Measurements from ENCODE around the gene SH3GL1. TPM values are rescaled to one million over a fixed set of nuclear protein-coding genes. Genes with fewer than 3 reads are reported as not detected.

Gene SH3GL1
- total RNA-seq, 2 experiments from 2014 or later, result 39.3 to 40.9 TPM

DNA sequence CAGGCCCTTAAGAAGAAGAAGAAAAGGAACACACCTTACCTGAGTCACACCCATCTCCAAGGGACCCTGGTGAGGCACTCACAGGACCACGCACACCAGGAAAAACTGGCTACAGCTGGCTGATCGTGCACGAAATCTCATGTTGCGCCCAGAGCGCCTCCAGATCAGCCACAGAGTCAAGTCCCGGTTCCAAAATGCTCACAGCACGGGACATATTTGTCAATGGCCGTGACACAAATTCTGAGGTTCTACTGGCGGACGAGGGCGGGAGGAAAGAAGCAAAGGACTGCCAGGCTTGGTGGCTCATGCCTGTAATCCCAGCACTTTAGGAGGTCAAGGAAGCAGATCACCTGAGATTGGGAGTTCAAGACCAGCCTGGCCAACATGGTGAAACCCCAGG lies 21.5 kb downstream of the SH3GL1 start:
- no peaks in the 10 kb centered on the region for H3K9me3 ChIP-seq (ENCODE audit: control insufficient read depth in 1 of 2, insufficient read depth in 1 of 2, low read length in 2 of 2)
- POLR2A ChIA-PET, result interaction anchor here (0.9 to 1.8 kb wide), 4 partner anchors 9 to 40 kb away, joined by 4 to 8 read pairs (median 4); partner anchors contain the start of genes SH3GL1 and STAP2
- peak overlapping the region; percentile 87 for H3K4me3 Mint-ChIP-seq
- peaks cover 51% of the 10 kb centered on the region for H3K4me1 Mint-ChIP-seq (ENCODE audit: low read depth)
- intact Hi-C loops (cut with DNase I, micrococcal nuclease), result no loop called here
- H3K36me3 ChIP-seq (ENCODE audit: insufficient read depth, low read length), result peaks cover 9% of the 10 kb centered on the region
- CTCF ChIA-PET, result interaction anchor here (4.6 kb wide), 1 partner anchor 9 kb away, joined by 31 read pairs; no protein-coding TSS in a partner anchor
- ATAC-seq (ENCODE audit: poor library complexity) (no peak), DNase-seq (no peak)
- H3K27me3 Mint-ChIP-seq, result no peaks in the 10 kb centered on the region
- no peaks in the 10 kb centered on the region for H3K27me3 ChIP-seq (ENCODE audit: control insufficient read depth in 1 of 2, insufficient read depth in 2 of 2, low read length in 2 of 2)
- peak overlapping the region; percentile 71 to 80 for H3K27ac ChIP-seq (ENCODE audit: low read depth in 1 of 2, low read length in 2 of 2)
- H3K4me3 ChIP-seq (ENCODE audit: low read length), result no peak overlapping the region
- peak overlapping the region; percentile 95 for H3K27ac Mint-ChIP-seq
- H3K9me3 Mint-ChIP-seq, result no peaks in the 10 kb centered on the region
- TF ChIP-seq, protein P1, sequence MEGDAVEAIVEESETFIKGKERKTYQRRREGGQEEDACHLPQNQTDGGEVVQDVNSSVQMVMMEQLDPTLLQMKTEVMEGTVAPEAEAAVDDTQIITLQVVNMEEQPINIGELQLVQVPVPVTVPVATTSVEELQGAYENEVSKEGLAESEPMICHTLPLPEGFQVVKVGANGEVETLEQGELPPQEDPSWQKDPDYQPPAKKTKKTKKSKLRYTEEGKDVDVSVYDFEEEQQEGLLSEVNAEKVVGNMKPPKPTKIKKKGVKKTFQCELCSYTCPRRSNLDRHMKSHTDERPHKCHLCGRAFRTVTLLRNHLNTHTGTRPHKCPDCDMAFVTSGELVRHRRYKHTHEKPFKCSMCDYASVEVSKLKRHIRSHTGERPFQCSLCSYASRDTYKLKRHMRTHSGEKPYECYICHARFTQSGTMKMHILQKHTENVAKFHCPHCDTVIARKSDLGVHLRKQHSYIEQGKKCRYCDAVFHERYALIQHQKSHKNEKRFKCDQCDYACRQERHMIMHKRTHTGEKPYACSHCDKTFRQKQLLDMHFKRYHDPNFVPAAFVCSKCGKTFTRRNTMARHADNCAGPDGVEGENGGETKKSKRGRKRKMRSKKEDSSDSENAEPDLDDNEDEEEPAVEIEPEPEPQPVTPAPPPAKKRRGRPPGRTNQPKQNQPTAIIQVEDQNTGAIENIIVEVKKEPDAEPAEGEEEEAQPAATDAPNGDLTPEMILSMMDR (IDR thresholded peaks at IDR 0.05), result no peak
- H3K36me3 Mint-ChIP-seq (ENCODE audit: low read depth), result peaks cover 15% of the 10 kb centered on the region
- H3K4me1 ChIP-seq (ENCODE audit: insufficient read depth, low read length), result peaks cover 76% of the 10 kb centered on the region

DNA sequence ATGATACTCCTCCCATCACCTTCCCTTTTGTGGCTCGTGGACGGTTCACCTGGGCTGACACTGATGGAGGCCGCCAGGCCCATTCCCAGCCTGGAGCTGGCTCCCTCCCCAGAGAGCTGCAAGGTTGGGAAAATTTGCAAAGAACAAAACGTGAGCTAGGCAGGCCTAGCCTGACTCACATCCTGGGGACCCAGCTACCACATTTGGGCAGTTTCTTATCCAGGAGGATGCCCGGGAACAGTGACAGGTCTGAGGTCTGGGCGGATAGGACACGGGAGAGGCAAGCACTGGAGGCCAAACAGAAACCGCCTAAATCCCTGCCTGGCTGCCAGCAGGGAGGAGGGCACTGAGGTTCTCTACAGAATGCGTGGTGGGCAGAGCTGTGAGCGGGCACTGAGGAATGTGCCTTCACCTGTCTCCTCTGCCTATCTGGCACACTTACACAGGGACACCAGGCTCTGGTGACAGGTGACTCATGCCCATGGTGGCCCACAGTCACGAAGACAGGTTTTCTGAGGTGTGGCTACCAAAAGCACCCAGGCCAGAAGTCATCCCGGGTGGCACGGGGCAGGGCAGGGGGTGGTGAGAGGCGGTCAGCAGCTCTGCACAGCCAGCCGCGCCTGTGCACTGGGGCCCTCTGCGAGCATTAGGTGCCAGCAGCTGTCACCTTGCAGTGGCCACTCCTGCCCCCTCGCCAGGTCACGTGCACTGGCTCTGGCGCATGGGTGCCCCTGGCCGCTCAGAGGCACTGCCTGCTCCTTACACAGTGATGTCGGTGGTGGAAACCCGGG lies 23.2 kb downstream of the SH3GL1 start:
- ChIA-PET POLR2A (interaction anchor here (1.6 kb wide), 1 partner anchor 34 kb away, joined by 4 read pairs; the partner anchor contains the start of gene MPND), CTCF (interaction anchor here (1.0 to 2.2 kb wide), 2 partner anchors 7 to 23 kb away, joined by 3 to 8 read pairs; partner anchors contain the start of gene SH3GL1)
- Mint-ChIP-seq H3K9me3 (no peaks in the 10 kb centered on the region), H3K4me1 (ENCODE audit: low read depth) (peaks cover 51% of the 10 kb centered on the region), H3K36me3 (ENCODE audit: low read depth) (peaks cover 10% of the 10 kb centered on the region), H3K27me3 (no peaks in the 10 kb centered on the region), H3K4me3 (no peak overlapping the region), H3K27ac (peak overlapping the region; percentile 71)
- H3K27ac ChIP-seq (ENCODE audit: low read depth in 1 of 2, low read length in 2 of 2), result peak overlapping the region; percentile 9 to 32
- no peaks in the 10 kb centered on the region for H3K27me3 ChIP-seq (ENCODE audit: control insufficient read depth in 1 of 2, insufficient read depth in 2 of 2, low read length in 2 of 2)
- peaks cover 93% of the 10 kb centered on the region for H3K4me1 ChIP-seq (ENCODE audit: insufficient read depth, low read length)
- H3K4me3 ChIP-seq (ENCODE audit: low read length), result no peak overlapping the region
- DNase-seq (peak in 1 of 14 experiments; percentile 6), ATAC-seq (ENCODE audit: poor library complexity) (no peak)
- H3K9me3 ChIP-seq (ENCODE audit: control insufficient read depth in 1 of 2, insufficient read depth in 1 of 2, low read length in 2 of 2), result no peaks in the 10 kb centered on the region
- TF ChIP-seq, protein P1 (IDR thresholded peaks at IDR 0.05), result no peak
- intact Hi-C loops (cut with DNase I, micrococcal nuclease), result no loop called here
- H3K36me3 ChIP-seq (ENCODE audit: insufficient read depth, low read length), result peaks cover 15% of the 10 kb centered on the region

DNA sequence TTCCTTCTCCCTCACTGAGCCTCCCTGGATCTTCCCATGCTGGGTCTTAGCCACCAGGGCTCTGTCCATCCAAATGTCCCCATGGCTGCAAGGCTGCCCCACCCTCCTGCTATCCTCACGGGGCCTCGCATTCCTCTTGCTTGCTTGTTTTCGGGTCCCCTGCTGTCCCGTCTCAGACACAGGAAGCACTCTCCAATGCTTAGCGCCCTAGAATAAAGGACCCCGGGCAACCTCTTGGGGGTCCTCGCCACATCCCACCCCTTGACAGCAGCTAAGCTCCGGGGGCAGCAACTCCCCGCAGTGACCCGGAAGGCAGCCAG lies 23.7 kb downstream of the SH3GL1 start:
- H3K36me3 Mint-ChIP-seq (ENCODE audit: low read depth), result peaks cover 10% of the 10 kb centered on the region
- H3K4me1 Mint-ChIP-seq (ENCODE audit: low read depth), result peaks cover 46% of the 10 kb centered on the region
- Histone ChIP-seq H3K27me3 (ENCODE audit: control insufficient read depth in 1 of 2, insufficient read depth in 2 of 2, low read length in 2 of 2) (no peaks in the 10 kb centered on the region), H3K36me3 (ENCODE audit: insufficient read depth, low read length) (peaks cover 20% of the 10 kb centered on the region), H3K9me3 (ENCODE audit: control insufficient read depth in 1 of 2, insufficient read depth in 1 of 2, low read length in 2 of 2) (no peaks in the 10 kb centered on the region), H3K27ac (ENCODE audit: low read depth in 1 of 2, low read length in 2 of 2) (no peak overlapping the region), H3K4me1 (ENCODE audit: insufficient read depth, low read length) (peaks cover 98% of the 10 kb centered on the region), H3K4me3 (ENCODE audit: low read length) (no peak overlapping the region)
- DNase-seq (no peak), ATAC-seq (ENCODE audit: poor library complexity) (no peak)
- ChIA-PET POLR2A (no interaction called here), CTCF (interaction anchor here (2.2 kb wide), 1 partner anchor 24 kb away, joined by 8 read pairs; the partner anchor contains the start of gene SH3GL1)
- H3K4me3 Mint-ChIP-seq, result no peak overlapping the region
- H3K9me3 Mint-ChIP-seq, result no peaks in the 10 kb centered on the region
- TF ChIP-seq, protein P1 (IDR thresholded peaks at IDR 0.05), result no peak
- peak overlapping the region; percentile 71 for H3K27ac Mint-ChIP-seq
- no peaks in the 10 kb centered on the region for H3K27me3 Mint-ChIP-seq
- intact Hi-C loops (cut with DNase I, micrococcal nuclease), result no loop called here

Data from CD4-positive, alpha-beta T cell (primary cell).